NCI-H748 (cell line): ENCODE data around the gene CEP76.

Source experiments
- DNase-seq: peaks from one replicate; lab custom pipeline; 2025; ENCODE audit not compliant: unreplicated experiment; lab: John Stamatoyannopoulos, UW

Gene CEP76

DNA sequence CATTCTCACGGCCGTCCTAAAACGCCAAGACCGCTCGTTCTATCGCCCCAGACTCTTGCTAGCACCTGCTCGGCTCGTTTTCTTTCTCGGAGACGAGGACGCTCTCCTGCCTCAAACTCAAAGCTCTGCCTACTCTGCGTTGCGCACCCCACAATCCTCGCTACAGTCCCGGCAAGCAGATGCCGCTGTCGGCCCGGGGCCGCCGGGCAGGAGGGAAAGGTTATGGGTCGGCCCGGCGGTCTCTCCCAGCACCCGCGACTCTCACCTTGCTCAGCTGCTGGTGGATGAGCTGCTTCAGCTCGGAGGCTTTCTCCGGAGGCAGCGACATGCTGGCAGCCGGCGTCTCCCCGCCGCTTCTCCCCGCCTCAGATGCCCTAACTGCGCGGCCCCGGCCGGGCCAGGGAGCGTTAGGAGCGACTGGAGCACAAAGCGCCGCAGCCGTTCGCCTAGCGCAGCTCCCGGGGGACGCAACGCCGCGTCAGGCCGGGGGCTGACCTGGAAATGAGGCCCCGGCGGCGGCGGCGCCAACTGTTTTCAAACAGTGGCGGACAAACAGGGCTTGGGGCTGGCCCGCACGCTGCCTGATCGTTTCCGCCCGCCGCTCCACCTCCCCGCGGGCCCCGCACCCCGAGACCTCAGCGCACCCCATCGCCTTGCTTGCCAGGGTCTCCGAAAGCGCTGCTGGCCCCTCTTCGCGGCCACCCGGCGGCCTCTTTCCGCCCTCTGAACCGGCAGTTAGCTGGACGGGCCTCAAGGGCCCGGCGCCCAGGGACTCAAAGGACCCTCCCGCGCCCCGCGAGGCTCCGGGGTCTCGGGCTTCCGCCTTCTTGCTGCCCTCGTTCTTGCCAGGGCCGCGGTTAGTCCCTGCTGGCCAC is at the start of gene CEP76, which contains the start of gene PSMG2:
TSS of gene CEP76 (minus strand) at position 503 of the 875 bp plus-strand sequence. CDS start at position 328, 175 bp downstream.
TSS of gene PSMG2 (plus strand) at position 822 of the 875 bp plus-strand sequence. CDS start 66 bp downstream, outside the sequence.
- peak; percentile 91 for DNase-seq

GRCh38 chr18:12751891-12752290 is 49.4 kb upstream of the CEP76 start:
- DNase-seq = no peak

GRCh38 chr18:12751503-12751884 is 49.0 kb upstream of the CEP76 start:
- DNase-seq = no peak

DNA sequence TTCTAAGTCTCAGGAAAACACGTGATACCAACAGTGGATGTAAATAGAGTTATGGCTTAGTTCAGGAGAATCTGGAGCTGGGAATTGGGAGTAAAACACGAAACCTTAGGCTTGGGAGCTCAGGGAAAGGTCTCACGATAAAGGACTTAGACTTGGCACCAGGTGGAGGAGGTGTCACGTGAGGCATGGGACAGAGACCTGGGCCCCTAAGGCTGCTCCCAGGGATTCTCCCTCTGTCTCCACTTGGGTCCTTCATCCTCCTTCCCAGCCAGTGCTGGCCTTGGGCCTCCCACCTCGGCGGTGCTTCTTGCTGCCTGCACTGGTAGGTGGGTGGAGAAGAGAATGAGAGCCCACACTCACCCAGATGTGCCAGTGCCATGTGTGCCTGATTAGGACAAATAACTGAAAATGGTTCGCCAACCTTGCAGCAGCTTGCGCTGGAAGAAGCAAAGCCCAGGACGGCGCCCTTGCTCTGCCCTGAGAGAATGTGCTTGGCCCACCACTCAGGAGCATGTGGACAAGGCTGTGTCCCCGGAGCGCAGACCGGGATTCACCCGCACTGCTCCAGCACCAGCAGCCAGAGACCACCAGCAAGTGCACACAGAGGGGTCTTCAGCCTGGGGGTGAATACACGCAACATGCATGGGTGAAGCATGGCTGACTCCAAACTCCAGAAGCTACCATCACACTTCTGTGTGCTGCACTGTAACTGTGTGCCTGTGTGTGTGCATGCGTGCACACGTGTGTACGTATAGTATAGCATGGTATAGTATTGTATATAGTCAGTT is 48.4 kb upstream of the CEP76 start:
- no peak for DNase-seq

- DNase-seq = no peak
Measured at GRCh38 chr18:12750076-12750714, 47.7 kb upstream of the CEP76 start.

- DNase-seq = no peak
Measured at GRCh38 chr18:12749121-12749520, 46.6 kb upstream of the CEP76 start.

DNA sequence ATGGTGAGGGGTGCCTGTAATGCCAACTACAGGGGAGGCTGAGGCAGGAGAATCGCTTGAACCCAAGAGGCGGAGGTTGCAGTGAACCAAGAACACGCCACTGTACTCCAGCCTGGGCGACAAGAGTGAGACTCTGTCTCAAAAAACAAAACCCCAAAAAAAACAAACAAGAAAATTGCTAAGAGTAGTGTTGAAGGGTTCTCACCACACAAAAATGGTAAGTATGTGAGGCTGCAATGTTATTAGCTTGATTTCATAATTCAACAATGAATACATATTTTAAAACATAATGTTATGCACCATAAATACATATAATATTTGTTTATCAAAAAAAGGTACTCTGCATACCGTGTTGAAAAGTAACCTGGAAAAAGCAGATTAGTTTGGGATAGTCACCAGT is 46.1 kb upstream of the CEP76 start:
- DNase-seq = no peak

DNA sequence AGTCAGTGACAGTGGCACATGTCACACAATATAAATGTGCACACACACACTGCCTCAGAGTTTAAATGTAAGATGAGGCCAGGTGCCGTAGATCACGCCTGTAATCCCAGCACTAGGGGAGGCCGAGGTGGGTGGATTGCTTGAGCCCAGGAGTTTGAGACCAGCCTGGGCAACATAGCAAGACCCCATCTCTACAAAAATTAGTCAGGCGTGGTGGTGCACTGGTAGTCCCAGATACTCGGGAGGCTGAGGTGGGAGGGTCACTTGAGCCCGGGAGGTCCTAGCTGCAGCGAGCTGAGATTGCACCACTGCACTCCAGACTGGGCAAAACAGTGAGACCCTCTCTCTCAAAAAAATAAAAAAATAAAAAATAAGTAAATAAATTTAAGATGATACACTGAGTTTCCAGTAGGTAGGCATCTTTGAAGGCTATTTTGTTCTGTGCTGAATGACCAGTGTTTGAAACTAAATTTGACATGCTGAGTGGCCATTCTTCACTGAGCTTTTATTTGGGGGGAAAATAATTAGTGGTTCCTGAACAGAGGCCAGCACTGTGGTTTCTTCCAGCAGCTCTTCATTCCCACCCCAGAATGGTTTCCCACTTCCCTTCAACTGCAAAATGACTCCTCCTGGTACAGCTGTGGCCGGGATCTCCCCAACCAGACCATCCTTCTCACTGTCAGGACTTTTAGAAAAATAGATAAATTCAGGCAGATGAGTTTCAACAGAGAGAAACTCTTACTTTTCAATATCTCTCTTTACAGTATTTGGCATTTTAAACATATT is 45.2 kb upstream of the CEP76 start:
- no peak for DNase-seq

- no peak for DNase-seq
Measured at GRCh38 chr18:12745095-12745795, 42.7 kb upstream of the CEP76 start.

GRCh38 chr18:12744103-12744502 is 41.6 kb upstream of the CEP76 start:
- peak; percentile 35 for DNase-seq

DNA sequence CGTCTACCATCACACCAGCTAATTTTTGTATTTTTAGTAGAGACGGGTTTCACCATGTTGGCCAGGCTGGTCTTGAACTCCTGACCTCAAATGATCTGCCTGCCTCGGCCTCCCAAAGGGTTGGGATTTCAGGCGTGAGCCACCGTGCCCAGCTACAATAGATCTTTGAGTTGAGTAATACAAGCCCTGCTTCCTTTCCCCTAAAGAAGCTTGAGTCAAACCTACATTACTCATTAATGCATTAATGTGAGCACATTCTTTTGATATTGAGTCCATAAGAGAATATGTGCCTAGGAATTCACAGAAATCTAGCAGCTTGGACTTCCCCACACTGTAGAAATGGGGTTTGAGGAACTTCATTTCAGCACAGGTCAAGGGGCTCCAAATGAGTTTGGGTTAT is 39.9 kb upstream of the CEP76 start:
- no peak for DNase-seq

- peak; percentile 87 for DNase-seq
Measured at GRCh38 chr18:12741351-12741750, 38.8 kb upstream of the CEP76 start.

DNA sequence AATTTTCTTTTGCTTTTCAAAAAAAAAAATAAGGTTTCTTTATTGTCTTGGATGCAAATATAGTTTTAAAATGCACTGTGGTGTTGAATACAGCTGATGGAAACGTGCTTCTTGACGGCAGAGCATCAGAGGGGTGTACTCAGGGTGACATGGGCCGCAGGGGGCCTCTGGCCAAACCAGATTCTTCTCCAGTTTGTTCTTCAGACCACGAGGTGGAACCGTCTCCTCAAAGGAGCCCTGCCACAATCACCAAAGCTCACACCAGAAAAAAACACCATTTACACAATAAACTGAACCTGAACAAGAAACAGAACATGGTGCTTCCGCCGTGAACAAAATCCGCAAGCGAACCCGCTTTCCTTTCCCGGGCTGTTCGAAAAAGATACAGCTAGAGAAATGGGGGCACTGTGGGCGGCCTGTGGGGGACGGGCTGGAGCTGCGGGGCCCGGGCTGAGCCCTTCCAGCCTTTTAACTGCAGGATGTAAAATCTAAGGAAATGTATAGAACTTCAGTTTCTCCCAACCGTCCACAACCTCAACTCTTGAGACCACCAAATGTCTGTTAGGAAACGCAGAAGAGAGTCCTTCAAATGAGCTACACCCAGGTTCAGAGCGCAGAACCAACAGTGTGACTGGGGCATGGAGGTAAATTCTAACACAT is 34.9 kb upstream of the CEP76 start:
- DNase-seq = peak; percentile 11

- peak; percentile 61 for DNase-seq
Measured at GRCh38 chr18:12726774-12727550, 24.4 kb upstream of the CEP76 start.

GRCh38 chr18:12726331-12726730 is 23.8 kb upstream of the CEP76 start:
- no peak for DNase-seq

GRCh38 chr18:12722731-12723130 is 20.2 kb upstream of the CEP76 start:
- DNase-seq = no peak

- no peak for DNase-seq
Measured at GRCh38 chr18:12721495-12722275, 19.2 kb upstream of the CEP76 start.

DNA sequence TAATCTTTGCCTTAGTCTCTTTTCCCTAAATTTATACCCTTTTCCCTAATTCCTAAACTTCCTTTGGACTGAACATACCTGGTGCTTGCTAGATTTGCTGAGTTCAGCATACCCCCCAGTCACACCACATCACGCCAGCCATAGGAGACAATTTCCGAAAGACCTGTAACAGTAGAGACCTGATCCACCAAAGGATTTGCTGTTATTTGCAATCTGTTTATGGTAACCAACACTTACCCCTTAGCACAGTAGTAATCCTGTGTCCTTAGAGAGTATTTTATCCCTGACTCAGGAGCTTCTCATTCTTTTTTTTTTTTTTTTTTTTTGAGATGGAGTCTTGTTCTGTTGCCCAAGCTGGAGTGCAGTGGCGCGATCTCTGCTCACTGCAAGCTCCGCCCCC is 8.9 kb upstream of the CEP76 start:
- DNase-seq = no peak
